Thyroid gland (tissue), 4 donors: Measurements from ENCODE around the gene MRPL51.

Experiments
- POLR2A ChIP-seq, 2 donors: fragments of 450-650 bp; IDR thresholded peaks; one replicate each; pipeline ENCODE4 v1.6.1; 2017; ENCODE audit warnings: antibody characterized with exemption in 2 of 2, mild to moderate bottlenecking in 2 of 2, moderate library complexity in 1 of 2
- TF ChIP-seq, protein P1 (sequence below), 6 experiments: fragments of 200-600 bp in 3 of 6; fragments of 450-650 bp in 3 of 6; sonication (generic) in 3 of 6; IDR thresholded peaks; one replicate each; pipeline ENCODE4 v1.5.1; 2016 to 2019; ENCODE audit warnings: antibody characterized with exemption in 6 of 6, mild to moderate bottlenecking in 2 of 6, inconsistent platforms in 1 of 6, moderate library complexity in 1 of 6

- TF ChIP-seq, protein P1, sequence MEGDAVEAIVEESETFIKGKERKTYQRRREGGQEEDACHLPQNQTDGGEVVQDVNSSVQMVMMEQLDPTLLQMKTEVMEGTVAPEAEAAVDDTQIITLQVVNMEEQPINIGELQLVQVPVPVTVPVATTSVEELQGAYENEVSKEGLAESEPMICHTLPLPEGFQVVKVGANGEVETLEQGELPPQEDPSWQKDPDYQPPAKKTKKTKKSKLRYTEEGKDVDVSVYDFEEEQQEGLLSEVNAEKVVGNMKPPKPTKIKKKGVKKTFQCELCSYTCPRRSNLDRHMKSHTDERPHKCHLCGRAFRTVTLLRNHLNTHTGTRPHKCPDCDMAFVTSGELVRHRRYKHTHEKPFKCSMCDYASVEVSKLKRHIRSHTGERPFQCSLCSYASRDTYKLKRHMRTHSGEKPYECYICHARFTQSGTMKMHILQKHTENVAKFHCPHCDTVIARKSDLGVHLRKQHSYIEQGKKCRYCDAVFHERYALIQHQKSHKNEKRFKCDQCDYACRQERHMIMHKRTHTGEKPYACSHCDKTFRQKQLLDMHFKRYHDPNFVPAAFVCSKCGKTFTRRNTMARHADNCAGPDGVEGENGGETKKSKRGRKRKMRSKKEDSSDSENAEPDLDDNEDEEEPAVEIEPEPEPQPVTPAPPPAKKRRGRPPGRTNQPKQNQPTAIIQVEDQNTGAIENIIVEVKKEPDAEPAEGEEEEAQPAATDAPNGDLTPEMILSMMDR (IDR thresholded peaks at IDR 0.05): no peak
- no peak for TF ChIP-seq POLR2A (IDR thresholded peaks at IDR 0.05)
Observed at GRCh38 chr12:6524648-6525047, 31.6 kb upstream of the MRPL51 start.
